K562 (cell line): Measurements from ENCODE around the gene MAGIX.

ENCODE experiments used
- EZH2 ChIP-seq: IDR thresholded peaks from 2 replicates; pipeline ENCODE4 v1.6.1; 2012; ENCODE audit warnings: low read depth, mild to moderate bottlenecking, inconsistent platforms, low read length, borderline replicate concordance
- FOXA3 ChIP-seq, 2 experiments: fragments of 450-650 bp in 1 of 2; sonication (generic) in 1 of 2; formaldehyde crosslinking; IDR thresholded peaks in 1 of 2; conservative IDR thresholded peaks in 1 of 2; 2 replicates each; pipeline versions ENCODE4 v1.4.0 to v1.8.0; 2020 to 2022; ENCODE audit warnings: mild to moderate bottlenecking in 2 of 2, missing genetic modification reagents in 1 of 2
- GMEB1 ChIP-seq: fragments of 250-450 bp; sonication (Bioruptor Pico); IDR thresholded peaks from 2 replicates; pipeline ENCODE4 v1.4.0; 2020; ENCODE audit warnings: mild to moderate bottlenecking
- GTF2F1 ChIP-seq: IDR thresholded peaks from 2 replicates; pipeline ENCODE4 v1.6.1; 2011; ENCODE audit warnings: low read depth, low read length, improper control_type of control experiment
- JUN ChIP-seq, 2 experiments: sonication (generic) in 1 of 2; formaldehyde crosslinking in 1 of 2; IDR thresholded peaks; 2 replicates each; pipeline versions ENCODE4 v1.6.1 to v1.8.0; 2012 to 2022; ENCODE audit warnings: borderline replicate concordance in 2 of 2, mild to moderate bottlenecking in 2 of 2, improper control_type of control experiment in 1 of 2, low read depth in 1 of 2, low read length in 1 of 2, missing genetic modification reagents in 1 of 2
- PRPF4 ChIP-seq: fragments of 200-400 bp; formaldehyde crosslinking; IDR thresholded peaks from one replicate; pipeline ENCODE4 v1.6.1; 2017; ENCODE audit warnings: low read length, low read depth, mild to moderate bottlenecking; ENCODE audit not compliant: insufficient read depth, poor library complexity, severe bottlenecking
- RBM22 ChIP-seq: fragments of 200-400 bp; formaldehyde crosslinking; IDR thresholded peaks from 2 replicates; pipeline ENCODE4 v1.6.1; 2018; ENCODE audit warnings: low read length, low read depth; ENCODE audit not compliant: poor library complexity, severe bottlenecking
- RBM34 ChIP-seq: fragments of 200-400 bp; formaldehyde crosslinking; IDR thresholded peaks from 2 replicates; pipeline ENCODE4 v1.6.1; 2018; ENCODE audit warnings: low read length, borderline replicate concordance; ENCODE audit not compliant: insufficient read depth
- SPI1 ChIP-seq: IDR thresholded peaks from 2 replicates; pipeline ENCODE4 v1.6.1; 2011; ENCODE audit warnings: low read depth, low read length, control low read depth, borderline replicate concordance
- ZBTB5 ChIP-seq: fragments of 450-650 bp; IDR thresholded peaks from 2 replicates; pipeline ENCODE4 v1.6.1; 2017; ENCODE audit warnings: antibody characterized with exemption
- ZKSCAN1 ChIP-seq: fragments of 150-350 bp; IDR thresholded peaks from 2 replicates; pipeline ENCODE4 v1.6.1; 2016; ENCODE audit warnings: low read depth, low read length

GRCh38 chrX:49209434-49210251 lies 47.1 kb downstream of the MAGIX start:
- TF ChIP-seq PRPF4 = no peak
- TF ChIP-seq FOXA3 (CRISPR knock-in tag; conservative IDR thresholded peaks at IDR 0.05 in 1 of 2, IDR thresholded peaks at IDR 0.05 in 1 of 2) = no peak
- no peak for TF ChIP-seq ZKSCAN1
- TF ChIP-seq RBM34 = no peak
- no peak for TF ChIP-seq EZH2
- no peak for TF ChIP-seq ZBTB5
- TF ChIP-seq RBM22 = no peak
- TF ChIP-seq GTF2F1 = no peak
- TF ChIP-seq SPI1 = no peak
- TF ChIP-seq GMEB1 (CRISPR knock-in tag) = no peak
- TF ChIP-seq JUN (IDR thresholded peaks at IDR 0.05; ENCODE audit: borderline replicate concordance, low read depth, low read length) = no peak
- TF ChIP-seq JUN (CRISPR knock-in tag; IDR thresholded peaks at IDR 0.05; ENCODE audit: borderline replicate concordance) = no peak
